Measurements from ENCODE around the gene MYCBP2.

- TF ChIP-seq CTCF (conservative IDR thresholded peaks at IDR 0.05), result peak; percentile 77
- no peak for TF ChIP-seq EZH2 (IDR thresholded peaks at IDR 0.05; ENCODE audit: low read depth)
Observed at GRCh38 chr13:77002590-77003190, 324.2 kb downstream of the MYCBP2 start.
